ENCODE measurements around the gene TSPAN12.

TSPAN12 gene

DNA sequence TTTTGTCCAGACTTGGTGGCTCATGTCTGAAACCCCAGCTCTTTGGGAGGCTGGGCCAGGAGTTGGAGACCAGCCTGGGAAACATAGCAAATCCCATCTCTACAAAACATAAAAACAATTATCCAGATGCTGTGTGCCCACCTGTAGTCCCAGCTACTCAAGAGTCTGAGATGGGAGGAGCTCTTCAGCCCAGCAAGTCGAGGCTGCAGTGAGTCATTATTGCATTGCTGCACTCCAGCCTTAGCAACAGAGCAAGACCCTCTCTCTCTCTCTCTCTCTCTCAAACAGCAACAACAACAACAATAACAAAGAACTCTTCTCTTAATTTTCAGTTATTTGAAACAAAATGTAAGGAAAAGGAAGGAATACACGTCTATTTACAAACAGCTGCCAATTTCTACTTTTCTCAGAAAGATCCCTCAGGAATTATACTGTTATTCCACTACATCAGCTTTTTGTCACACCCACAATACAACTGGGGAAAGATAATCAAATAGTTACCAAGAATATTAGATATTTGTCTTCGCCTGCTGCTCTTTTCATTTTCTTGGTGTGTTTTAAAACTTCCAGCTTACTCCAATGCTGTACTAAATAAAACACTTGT lies 5.1 kb upstream of the TSPAN12 start:
- H3K36me3 ChIP-seq (ENCODE audit: insufficient read depth, low read length): no peaks in the 10 kb centered on the region
- H3K9me3 ChIP-seq (ENCODE audit: insufficient read depth, low read depth, low read length): no peaks in the 10 kb centered on the region
- H4K20me1 ChIP-seq (ENCODE audit: insufficient read depth, low read length, poor library complexity, severe bottlenecking): no peaks in the 10 kb centered on the region
- no peaks in the 10 kb centered on the region for H3F3A ChIP-seq (ENCODE audit: low read depth)
- H2AFZ ChIP-seq (ENCODE audit: low read length): no peak overlapping the region
- no peaks in the 10 kb centered on the region for H3K9me2 ChIP-seq (replicated peaks; ENCODE audit: low read depth, low read length)
- H3K4me2 ChIP-seq (ENCODE audit: low read depth, low read length, poor library complexity, severe bottlenecking): no peak overlapping the region
- TF ChIP-seq CTCF (conservative IDR thresholded peaks at IDR 0.05; ENCODE audit: low read length) (no peak), EZH2phosphoT487 (IDR thresholded peaks at IDR 0.05; ENCODE audit: borderline replicate concordance) (no peak)
- no peaks in the 10 kb centered on the region for H3K4me1 ChIP-seq (ENCODE audit: insufficient read depth, low read length, poor library complexity, severe bottlenecking)
- H3K79me2 ChIP-seq (ENCODE audit: insufficient read depth, low read length): no peaks in the 10 kb centered on the region
- H3K27me3 ChIP-seq (ENCODE audit: insufficient read depth, low read length, poor library complexity, severe bottlenecking): no peaks in the 10 kb centered on the region
- no peak overlapping the region for H3K9ac ChIP-seq (ENCODE audit: low read depth, low read length, poor library complexity, severe bottlenecking)
- no peak overlapping the region for H3K4me3 ChIP-seq (ENCODE audit: low read length, poor library complexity, severe bottlenecking)

GRCh38 chr7:120860156-120860555 lies 2.2 kb upstream of the TSPAN12 start:
- H4K20me1 ChIP-seq (ENCODE audit: insufficient read depth, low read length, poor library complexity, severe bottlenecking): no peaks in the 10 kb centered on the region
- H3K79me2 ChIP-seq (ENCODE audit: insufficient read depth, low read length): no peaks in the 10 kb centered on the region
- TF ChIP-seq CTCF (conservative IDR thresholded peaks at IDR 0.05; ENCODE audit: low read length) (no peak), EZH2phosphoT487 (IDR thresholded peaks at IDR 0.05; ENCODE audit: borderline replicate concordance) (no peak)
- no peak overlapping the region for H3K4me3 ChIP-seq (ENCODE audit: low read length, poor library complexity, severe bottlenecking)
- no peaks in the 10 kb centered on the region for H3F3A ChIP-seq (ENCODE audit: low read depth)
- H3K9ac ChIP-seq (ENCODE audit: low read depth, low read length, poor library complexity, severe bottlenecking): no peak overlapping the region
- H3K4me2 ChIP-seq (ENCODE audit: low read depth, low read length, poor library complexity, severe bottlenecking): no peak overlapping the region
- no peaks in the 10 kb centered on the region for H3K9me3 ChIP-seq (ENCODE audit: insufficient read depth, low read depth, low read length)
- H3K36me3 ChIP-seq (ENCODE audit: insufficient read depth, low read length): no peaks in the 10 kb centered on the region
- no peaks in the 10 kb centered on the region for H3K27me3 ChIP-seq (ENCODE audit: insufficient read depth, low read length, poor library complexity, severe bottlenecking)
- H3K9me2 ChIP-seq (replicated peaks; ENCODE audit: low read depth, low read length): no peaks in the 10 kb centered on the region
- H3K4me1 ChIP-seq (ENCODE audit: insufficient read depth, low read length, poor library complexity, severe bottlenecking): no peaks in the 10 kb centered on the region
- no peak overlapping the region for H2AFZ ChIP-seq (ENCODE audit: low read length)

DNA sequence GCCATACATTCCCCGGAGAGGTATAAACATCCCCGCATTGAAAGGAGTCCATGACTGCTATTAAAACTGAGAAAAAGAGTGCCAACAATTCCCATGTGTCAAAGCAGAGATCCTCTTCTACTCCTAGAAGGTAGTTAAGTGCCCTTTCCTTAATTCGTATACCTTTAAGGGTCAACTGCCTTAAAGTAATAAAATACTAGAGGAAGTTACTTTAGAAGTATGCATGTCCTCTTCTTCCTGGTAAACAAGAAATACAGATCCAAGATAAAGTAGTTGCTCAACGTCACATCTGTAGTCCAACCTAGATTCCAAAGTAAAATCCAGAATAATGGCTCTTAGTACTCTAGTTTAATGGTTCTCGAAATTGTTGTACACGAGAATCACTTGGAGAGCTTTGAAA lies 1.5 kb upstream of the TSPAN12 start:
- H3K4me2 ChIP-seq (ENCODE audit: low read depth, low read length, poor library complexity, severe bottlenecking): no peak overlapping the region
- no peaks in the 10 kb centered on the region for H3K27me3 ChIP-seq (ENCODE audit: insufficient read depth, low read length, poor library complexity, severe bottlenecking)
- no peaks in the 10 kb centered on the region for H3K4me1 ChIP-seq (ENCODE audit: insufficient read depth, low read length, poor library complexity, severe bottlenecking)
- H3K9me2 ChIP-seq (replicated peaks; ENCODE audit: low read depth, low read length): no peaks in the 10 kb centered on the region
- H3F3A ChIP-seq (ENCODE audit: low read depth): no peaks in the 10 kb centered on the region
- H2AFZ ChIP-seq (ENCODE audit: low read length): no peak overlapping the region
- no peaks in the 10 kb centered on the region for H3K9me3 ChIP-seq (ENCODE audit: insufficient read depth, low read depth, low read length)
- H3K4me3 ChIP-seq (ENCODE audit: low read length, poor library complexity, severe bottlenecking): no peak overlapping the region
- no peak overlapping the region for H3K9ac ChIP-seq (ENCODE audit: low read depth, low read length, poor library complexity, severe bottlenecking)
- no peaks in the 10 kb centered on the region for H3K36me3 ChIP-seq (ENCODE audit: insufficient read depth, low read length)
- TF ChIP-seq CTCF (conservative IDR thresholded peaks at IDR 0.05; ENCODE audit: low read length): no peak
- no peak for TF ChIP-seq EZH2phosphoT487 (IDR thresholded peaks at IDR 0.05; ENCODE audit: borderline replicate concordance)
- H3K79me2 ChIP-seq (ENCODE audit: insufficient read depth, low read length): no peaks in the 10 kb centered on the region
- H4K20me1 ChIP-seq (ENCODE audit: insufficient read depth, low read length, poor library complexity, severe bottlenecking): no peaks in the 10 kb centered on the region

All from Loucy (cell line).